ENCODE measurements around the gene CAP2. TPM values are rescaled to one million over a fixed set of nuclear protein-coding genes. Genes with fewer than 3 reads are reported as not detected.

The CAP2 gene
- total RNA-seq, 4 donors from 2014 or later = 3.5 to 8.9 (median 4.5) TPM

GRCh38 chr6:17493286-17493685 lies 99.9 kb downstream of the CAP2 start:
- DNase-seq (ENCODE audit: low spot score) (no peak), ATAC-seq (ENCODE audit: low FRiP score) (peak; percentile 46)
- TF ChIP-seq CTCF (IDR thresholded peaks at IDR 0.05) = no peak

DNA sequence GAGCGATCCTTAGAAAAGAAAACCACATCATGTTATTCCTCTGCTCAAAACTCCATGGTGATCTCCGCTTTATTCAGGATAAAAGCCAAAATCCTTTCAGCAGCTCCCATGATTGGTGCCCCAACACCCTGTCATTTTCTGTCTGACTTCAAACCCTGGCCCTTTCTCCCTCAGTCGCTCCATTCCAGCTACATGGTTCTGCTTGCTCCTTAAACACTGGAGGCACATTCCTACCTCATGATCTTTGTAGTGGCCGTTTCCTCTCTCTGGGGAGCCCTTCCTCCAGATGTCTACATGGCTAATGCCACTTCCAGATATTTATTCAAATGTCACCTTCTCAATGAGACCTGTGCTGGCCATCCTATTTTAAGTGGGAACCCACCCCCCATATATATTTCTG lies 100.8 kb downstream of the CAP2 start:
- DNase-seq (ENCODE audit: low spot score) (no peak), ATAC-seq (ENCODE audit: low FRiP score) (no peak)
- TF ChIP-seq CTCF (IDR thresholded peaks at IDR 0.05) = no peak

DNA sequence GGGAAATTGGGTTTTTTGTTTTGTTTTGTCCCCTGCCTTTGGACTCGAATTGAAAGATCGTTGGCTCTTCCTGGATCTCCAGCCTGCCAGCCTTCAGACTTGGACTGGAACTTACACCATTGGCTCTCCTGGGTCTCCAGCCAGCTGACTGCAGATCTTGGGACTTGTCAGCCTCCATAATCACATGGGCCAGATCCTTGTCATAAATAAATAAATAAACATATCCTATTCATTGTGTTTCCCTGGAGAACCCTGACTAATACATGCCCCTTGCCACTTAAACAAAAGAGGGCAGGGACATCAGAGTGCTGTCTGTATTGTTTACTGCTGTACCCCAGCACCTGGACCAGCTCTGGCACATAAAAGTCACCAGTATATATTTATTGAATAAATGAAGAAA lies 101.5 kb downstream of the CAP2 start:
- no peak for DNase-seq (ENCODE audit: low spot score)

DNA sequence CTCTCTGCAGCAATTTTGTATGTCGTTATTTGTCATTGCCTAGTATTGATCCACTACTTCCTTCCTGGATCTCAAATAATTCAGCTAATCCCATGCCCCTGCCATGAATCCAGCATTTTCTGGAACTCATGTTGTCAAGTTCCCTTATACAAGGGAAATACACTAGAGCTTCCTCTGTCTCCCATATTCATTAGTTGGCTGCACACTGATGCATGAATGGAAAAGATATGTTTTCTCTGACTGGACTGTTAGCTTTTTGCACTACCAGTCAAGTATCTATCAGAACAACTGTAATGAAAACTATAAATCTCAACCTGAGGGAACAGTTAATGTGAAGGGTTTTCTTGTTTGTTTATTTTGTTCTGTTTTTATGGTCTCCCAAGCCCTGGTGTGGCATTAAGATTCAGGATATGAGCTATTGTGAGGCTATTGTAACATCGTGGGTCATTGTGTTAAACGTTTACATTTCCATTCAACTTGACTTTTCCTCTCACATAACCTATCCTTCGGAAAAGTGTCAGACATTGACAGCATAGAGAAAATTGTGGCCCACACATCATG lies 104.2 kb downstream of the CAP2 start:
- ATAC-seq (ENCODE audit: low FRiP score) (no peak), DNase-seq (ENCODE audit: low spot score) (no peak)
- TF ChIP-seq CTCF (IDR thresholded peaks at IDR 0.05) = no peak

More for the DNA sequence above, 101.5 kb downstream of the CAP2 start:
- ATAC-seq (ENCODE audit: low FRiP score) = no peak
- no peak for TF ChIP-seq CTCF (IDR thresholded peaks at IDR 0.05)

DNA sequence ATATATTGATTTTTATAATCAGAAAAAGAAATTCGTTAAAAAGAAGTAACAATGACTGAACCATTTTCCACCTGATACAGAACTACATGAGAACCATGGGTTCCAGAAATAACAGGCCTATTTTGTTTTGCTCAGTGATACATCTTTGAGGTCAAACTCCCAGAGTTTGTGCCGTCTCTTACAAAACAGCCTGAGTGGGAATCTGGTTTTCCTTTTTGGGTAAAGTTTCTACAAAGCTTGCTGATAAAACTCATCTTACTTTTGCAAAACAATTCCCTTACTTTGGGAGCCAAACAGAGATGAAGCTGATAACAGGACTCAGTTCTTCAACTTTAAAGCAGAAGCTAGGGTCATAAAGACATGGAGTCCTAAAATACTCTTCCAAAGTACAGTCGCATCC lies 108.0 kb downstream of the CAP2 start:
- no peak for ATAC-seq (ENCODE audit: low FRiP score)
- no peak for DNase-seq (ENCODE audit: low spot score)
- TF ChIP-seq CTCF (IDR thresholded peaks at IDR 0.05) = no peak

- DNase-seq (ENCODE audit: low spot score) (no peak), ATAC-seq (ENCODE audit: low FRiP score) (no peak)
- TF ChIP-seq CTCF (IDR thresholded peaks at IDR 0.05) = no peak
These were observed 108.7 kb downstream of the CAP2 start for GRCh38 chr6:17501982-17502704.

DNA sequence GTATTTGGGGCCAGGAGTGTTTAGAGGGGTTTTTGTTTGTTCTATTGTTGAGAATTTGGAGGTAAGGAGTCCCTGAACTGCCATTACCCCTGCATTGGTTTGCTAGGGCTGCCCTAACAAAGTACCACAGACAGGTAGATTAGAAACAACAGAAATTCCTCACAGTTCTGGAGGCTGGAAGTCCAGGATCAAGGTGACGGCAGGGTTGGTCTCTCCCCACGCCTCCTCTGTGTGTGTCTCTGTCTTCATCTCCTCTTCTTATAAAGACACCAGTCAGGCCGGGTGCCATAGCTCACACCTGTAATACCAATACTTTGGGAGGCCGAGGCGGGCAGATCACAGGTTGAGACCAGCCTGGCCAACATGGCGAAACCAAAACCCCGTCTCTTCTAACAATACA lies 109.7 kb downstream of the CAP2 start:
- no peak for TF ChIP-seq CTCF (IDR thresholded peaks at IDR 0.05)
- ATAC-seq (ENCODE audit: low FRiP score) (no peak), DNase-seq (ENCODE audit: low spot score) (no peak)
